NCI-H2227 treated with DMSO at 0.1 percent for 48 hours (cell line): Measurements from ENCODE around the gene CENPS.
"Not testable (repeated sequence)": the region's sequence is repeated elsewhere in the genome, so short reads cannot be mapped to it uniquely, and the experiment has no call there.

Experiments
- DNase-seq: peaks from one replicate; lab custom pipeline; 2025; lab: John Stamatoyannopoulos, UW

Gene CENPS

DNA sequence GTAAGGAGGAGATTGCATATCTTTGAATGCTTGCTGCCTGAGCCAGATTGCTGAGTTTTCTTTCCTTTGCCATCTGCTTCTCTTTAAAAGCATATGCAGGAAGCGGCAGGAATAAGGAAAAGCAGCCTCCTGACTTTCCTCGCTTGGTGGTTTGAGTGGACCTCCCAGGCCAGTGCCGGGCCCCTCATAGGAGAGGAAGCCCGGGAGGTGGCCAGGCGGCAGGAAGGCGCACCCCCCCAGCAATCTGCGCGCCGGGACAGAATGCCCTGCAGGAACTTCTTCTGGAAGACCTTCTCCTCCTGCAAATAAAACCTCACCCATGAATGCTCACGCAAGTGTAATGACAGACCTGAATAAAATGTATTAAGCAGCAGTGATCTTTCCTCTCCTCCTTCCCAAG, 21.1 kb downstream of the CENPS start:
- no peak for DNase-seq

- no peak for DNase-seq
Observed at GRCh38 chr1:10456048-10456447, 25.8 kb downstream of the CENPS start.

DNA sequence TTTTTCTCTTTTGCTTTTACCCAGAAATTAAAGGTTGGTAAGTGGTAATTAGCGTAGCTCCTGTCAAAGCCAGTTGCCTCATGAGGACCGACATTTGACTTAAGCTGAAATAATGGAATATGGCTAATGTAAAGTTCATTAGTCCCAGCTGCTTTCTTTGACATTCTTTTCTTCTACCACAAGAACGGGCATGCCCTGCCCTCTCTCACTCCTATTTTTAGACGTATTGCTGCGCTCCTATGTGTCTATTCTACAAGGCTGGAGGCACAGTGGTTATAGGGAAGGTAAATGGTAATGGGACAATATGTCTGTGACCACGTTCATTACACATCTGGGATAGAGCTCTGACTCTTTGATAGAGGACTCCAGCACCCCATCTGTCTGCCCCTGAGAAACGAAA, 26.4 kb downstream of the CENPS start:
- DNase-seq: no peak

- not testable (repeated sequence) for DNase-seq
Observed at GRCh38 chr1:10457462-10457861, 27.2 kb downstream of the CENPS start.

- DNase-seq: no peak
Observed at GRCh38 chr1:10457875-10458274, 27.6 kb downstream of the CENPS start.

DNA sequence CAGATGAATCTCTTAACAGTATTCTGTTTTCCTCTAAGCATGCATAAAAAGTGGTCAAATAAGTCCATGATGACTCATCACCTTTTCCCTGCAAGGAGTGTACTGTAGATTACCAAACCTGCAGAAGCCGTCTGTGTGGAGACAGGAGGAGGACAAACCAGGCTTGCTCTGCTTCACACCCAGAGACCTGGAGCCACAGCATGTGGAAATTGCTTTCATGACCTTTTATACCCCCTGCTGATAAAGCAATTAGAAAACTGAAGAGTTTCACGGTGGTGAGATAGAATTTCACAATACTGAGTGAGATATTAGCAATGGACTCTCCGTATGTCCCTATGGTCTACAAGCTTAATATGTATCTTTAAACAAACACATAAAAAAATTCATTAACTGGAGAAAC, 29.0 kb downstream of the CENPS start:
- no peak for DNase-seq

DNA sequence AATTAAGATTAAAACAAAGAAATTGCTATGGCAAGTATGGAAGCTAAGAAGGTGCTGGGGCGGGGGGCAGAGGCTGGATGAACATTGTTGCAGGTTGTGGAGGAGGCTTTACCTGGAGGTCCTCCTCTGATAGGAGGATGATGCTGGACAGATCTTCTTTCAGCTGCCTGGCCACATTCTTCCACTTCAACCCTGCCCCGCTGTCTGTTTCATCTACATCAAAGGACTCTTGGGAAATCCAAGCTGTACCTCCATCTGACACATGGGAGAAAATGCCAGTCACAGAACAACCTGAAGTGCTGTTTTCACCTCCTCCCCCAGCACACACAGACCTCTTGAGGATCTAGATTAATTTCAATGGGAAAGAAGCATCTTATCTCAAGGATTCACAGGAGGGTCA, 36.8 kb downstream of the CENPS start:
- no peak for DNase-seq

DNA sequence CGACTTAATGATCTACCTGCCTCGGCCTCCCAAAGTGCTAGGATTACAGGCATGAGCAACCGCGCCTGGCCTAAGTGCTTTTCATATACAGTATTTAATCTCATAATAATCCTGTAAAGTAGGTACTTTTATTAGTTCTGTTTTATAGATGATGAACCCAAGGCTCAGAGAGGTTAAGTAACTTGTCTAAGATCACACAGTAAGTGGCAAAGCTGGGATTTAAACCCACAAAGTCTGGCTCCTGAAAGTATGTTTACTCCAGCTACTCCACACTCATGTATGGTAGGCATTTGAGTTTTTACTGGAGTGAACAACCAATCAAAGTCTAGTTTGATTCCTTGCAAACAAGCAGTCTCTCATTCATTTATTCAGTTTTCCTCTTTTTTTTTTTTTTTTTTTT, 39.8 kb downstream of the CENPS start:
- no peak for DNase-seq

DNA sequence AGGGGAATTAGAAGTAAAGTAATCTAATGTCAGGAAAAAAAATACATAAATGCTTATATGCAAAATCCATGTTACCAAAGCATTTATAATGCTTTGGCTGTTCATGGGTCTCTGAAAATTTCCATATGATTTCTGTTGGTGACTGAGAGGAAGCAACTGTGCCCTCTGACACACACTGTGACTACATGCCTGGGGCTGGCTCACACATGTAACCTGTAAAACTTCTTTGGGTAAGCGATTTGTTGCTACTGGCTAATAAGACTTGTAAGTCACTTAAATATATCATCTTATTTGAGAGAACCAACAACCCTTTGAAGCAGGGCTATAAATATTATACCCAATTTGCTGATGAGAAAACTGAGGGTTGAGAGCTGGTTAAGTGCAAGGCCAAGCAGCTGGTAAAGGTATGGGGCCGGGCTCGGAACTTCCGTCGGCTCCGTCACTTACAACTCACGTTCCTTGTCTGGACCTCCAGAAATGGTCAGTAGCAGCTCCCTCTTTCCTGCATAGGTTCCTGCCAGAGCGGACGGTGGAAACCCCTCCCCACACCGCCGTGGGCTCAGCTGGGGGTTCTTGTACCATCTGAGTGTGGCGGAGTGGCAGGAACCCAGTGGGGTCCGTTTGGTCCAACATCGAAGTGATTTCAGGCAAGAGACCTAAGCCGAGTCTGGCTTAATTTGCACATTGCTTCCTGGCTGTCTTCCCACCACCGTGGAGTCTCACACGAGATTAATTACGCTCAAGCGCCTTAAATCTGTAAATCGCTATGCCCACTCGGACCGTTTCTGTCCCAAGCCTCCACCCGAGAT, 41.4 kb downstream of the CENPS start:
- DNase-seq: no peak

DNA sequence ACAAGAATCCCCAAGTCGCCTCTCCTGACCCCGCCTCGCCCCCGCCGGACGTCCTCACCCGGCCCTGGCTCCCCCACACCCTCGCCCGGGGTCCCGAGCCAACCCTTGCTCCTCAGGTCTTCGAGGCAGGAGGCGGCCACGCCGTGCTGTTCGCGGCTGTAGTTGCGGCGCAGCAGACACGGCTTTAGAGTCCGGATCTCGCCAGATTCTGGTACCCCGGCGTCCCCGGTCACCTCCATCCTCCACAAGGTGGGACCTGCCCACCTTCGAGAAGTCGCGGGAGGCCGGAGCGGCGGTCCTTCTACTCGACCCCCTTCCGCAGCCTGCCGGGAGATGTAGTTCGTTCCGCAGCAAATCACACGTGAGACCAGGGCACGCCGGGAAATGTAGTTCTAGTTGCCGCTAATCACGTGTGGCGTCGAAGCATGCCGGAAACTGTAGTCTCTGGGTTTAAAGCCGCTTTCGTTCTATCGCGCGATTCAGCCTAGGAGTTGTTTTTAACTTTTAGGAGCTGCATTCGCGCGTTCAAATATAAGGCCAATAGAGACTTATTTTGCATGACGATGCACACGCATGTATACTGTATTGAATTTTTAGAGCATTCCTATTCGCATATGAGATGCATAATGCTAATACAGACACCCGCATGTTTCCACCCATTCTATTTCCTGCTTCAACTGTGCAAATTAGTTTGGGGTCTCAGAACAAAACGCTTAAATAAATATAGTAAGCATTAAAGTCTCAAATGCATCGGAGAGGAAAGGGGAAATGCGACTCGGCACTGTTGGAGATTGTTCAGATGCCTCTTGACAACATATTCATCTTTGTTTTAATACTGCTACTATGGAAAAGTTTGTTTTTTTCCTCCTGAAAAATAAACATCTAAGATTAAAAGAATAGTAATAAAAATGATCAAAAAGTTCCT, 42.2 kb downstream of the CENPS start, which contains the start of gene DFFA:
TSS of gene DFFA (minus strand) at position 310 of the 925 bp plus-strand sequence. CDS start at position 239, 71 bp downstream.
- DNase-seq: peak; percentile 98

DNA sequence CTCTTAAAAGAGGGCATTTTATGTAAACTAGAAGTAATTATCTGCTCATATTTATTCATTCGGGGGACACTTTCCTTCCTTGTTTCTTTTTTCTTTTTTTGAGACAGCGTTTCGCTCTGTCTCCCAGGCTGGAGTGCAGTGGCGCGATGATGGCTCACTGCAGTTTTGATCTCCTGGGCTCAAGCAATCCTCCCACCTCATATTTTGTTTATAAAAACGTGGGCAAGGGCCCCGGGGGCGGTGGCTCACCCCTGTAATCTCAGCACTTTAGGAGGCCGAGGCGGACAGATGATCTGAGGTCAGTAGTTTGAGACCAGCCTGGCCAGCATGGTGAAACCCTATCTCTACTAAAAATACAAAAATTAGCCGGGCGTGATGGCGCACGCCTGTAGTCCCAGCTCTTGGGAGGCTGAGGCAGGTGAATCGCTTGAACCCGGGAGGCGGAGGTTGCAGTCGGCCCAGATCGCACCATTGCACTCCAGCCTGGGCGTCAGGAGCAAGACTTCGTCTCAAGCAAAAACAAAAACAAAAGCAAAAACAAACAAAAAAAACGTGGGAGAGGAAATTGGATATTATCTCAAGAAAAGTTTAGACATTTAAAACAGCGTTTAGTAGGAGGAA, 43.0 kb downstream of the CENPS start:
- no peak for DNase-seq

- not testable (repeated sequence) for DNase-seq
Observed at GRCh38 chr1:10474309-10474612, 44.0 kb downstream of the CENPS start.

- peak; percentile 92 for DNase-seq
Observed at GRCh38 chr1:10474613-10475507, 44.6 kb downstream of the CENPS start, which contains the start of gene PEX14. Gene PEX14 (plus strand): TSS chr1:10474950. CDS start chr1:10474967, 17 bp downstream.

GRCh38 chr1:10475510-10475909, 45.3 kb downstream of the CENPS start:
- no peak for DNase-seq

- DNase-seq: no peak
Observed at GRCh38 chr1:10479296-10479695, 49.1 kb downstream of the CENPS start.

GRCh38 chr1:10480614-10481013, 50.4 kb downstream of the CENPS start:
- no peak for DNase-seq

DNA sequence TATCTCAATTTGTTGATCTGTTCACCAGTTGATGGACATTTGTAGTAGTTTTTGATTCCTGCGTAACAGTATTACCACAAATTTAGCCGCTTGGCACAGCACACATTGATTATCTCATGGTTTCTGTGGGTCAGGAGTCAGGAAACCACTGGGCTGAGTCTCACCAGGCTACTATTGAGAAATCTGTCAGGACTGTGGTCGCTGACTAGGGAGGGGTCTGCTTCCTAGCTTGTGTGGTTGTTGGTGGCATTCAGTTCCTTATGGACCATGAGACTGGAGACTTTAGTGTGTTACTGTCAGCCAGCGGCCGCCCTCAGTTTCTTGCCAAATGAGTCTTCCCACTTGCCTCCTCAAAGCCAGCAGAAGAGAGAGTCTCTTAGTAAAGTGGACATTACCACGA, 54.3 kb downstream of the CENPS start:
- DNase-seq: no peak

DNA sequence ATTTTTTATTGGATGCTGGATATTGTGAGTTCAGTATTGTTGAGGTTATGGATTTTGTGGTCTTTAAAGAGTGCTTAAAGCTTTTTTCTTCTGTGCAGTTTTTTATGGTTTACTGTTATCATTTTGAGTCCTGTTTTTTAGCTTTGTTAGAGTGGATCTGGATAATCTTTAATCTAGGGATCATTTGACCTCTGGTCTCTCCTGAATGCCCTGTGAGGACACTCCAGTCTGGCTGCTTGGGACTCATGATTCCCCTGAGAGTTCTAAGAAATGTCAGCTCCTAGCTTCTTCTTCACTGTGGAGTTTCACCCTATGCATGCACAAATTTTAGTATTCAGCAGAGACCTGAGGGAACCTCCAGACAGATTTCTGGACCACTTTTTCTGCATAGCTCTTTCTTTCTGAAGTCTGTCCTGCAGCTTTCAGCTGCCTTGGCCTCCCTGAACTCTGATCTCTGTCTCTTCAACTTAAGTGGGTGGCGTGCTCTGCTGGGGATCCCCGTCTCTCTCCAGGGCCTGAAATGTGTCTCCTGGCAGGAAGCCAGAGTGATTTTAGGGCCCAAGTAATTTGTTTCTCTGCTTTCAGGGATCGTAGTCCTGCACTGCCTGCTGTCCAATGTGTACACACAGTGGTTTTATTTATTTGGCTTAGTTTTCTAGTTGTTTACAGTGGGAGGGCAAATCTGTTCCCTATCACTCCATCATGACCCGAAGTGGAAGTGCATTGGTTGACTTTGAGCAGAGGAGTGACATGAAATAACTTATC, 59.2 kb downstream of the CENPS start:
- peak; percentile 64 for DNase-seq

DNA sequence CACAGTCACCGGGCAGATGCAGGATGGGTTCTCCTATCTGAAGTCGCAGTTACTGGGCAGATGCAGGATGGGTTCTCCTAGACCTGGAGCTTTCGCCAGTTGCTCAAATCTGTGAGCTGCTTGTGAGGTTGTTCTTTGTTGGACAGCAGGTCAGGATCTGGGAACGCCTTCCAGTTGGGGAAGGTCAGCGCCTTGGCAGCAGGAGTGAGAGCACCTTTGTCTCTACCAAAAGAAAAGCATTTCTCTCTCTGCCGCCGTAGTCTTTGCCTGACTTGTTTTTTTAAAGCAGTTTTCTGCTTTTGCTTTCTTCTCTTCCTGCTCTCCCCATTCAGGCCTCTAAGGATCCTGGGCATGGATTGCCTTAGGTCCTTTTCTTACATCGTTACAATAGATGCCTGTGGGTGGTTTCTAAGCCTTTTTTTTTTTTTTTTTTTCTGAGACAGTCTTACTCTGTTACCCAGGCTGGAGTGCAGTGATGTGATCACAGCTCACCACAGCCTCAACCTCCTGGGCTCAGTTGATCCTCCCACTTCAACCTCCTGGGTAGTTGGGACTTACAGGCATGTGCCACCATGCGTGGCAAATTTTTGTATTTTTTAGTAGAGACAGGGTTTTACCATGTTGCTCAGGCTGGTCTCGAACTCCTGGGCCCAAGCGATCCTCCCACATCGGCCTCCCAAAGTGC, 60.2 kb downstream of the CENPS start:
- peak; percentile 34 for DNase-seq
